Activated T-cell treated with anti-CD3 and anti-CD28 coated beads, Interleukin-2, amount 50 U/mL, for 1 hour (primary cell): Measurements from ENCODE around the gene GRPEL2.
A peak's percentile ranks its signal among the peaks of the same experiment; 100 is the strongest.

Source experiments
- DNase-seq: peaks from one replicate; pipeline ENCODE4 v3.0.0-alpha.2; 2020

The GRPEL2 gene

DNA sequence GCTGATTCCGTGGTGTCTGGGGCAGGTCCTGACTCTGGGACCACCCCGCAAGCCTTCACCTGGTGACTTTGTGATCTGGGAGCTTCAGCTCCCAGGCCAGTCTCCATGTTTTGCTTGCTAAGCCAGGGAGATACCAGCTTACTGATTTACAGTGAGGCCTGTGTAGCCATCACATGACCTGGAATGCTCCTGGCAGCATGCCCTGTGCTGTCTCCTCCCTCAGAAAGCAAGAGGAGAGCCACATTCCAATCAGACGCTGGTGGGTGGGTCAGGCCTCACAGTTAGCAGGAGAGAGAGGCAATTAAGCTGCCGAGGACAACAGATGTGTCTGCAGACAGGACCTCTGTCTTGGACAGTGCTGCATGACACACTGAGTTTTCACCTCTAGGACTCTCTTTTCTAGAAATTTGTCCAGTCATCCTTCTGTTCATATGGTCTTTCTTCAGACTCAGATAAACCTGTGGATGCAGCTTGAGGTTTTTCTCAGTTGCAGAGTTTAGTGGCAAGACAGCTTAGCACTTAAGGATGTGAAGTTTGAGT lies 24.4 kb upstream of the GRPEL2 start:
- no peak for DNase-seq

DNA sequence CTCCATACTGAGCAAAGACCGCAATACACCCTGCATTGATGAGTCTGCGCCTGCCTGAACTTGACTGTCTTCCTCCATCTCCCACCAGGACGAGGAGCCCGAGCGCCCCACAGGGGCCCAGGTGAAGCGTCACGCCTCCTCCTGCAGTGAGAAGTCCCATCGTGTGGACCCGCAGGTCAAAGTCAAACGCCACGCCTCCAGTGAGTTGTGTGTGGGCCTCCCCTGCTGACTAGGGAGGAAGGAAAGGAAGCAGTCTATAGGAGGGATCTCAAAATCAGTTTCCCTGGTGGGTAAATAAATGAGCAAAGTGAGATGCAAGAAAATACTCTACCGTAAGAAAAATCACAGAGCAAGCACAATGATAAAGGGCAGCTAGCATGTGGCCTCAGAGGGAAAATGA lies 22.8 kb upstream of the GRPEL2 start:
- DNase-seq, result no peak

DNA sequence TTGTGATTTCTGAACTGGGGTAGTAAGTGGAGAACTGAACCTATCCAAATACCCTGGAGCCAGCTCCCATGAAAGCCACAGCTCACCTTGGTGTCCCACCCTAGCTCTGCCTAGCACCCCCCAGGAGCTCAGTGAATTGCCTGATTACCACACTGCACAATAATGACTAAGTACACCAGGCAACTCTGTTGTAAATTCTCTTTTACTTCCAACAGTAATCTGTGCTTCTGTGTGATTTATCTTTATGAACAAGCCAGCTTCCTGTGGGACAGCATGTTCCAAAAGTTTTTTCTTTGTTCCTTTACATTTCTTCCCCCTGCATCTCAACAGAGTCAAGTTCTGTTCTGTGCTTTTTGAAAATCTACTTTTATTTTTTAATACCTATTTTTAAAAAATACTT lies 22.1 kb upstream of the GRPEL2 start:
- no peak for DNase-seq

DNA sequence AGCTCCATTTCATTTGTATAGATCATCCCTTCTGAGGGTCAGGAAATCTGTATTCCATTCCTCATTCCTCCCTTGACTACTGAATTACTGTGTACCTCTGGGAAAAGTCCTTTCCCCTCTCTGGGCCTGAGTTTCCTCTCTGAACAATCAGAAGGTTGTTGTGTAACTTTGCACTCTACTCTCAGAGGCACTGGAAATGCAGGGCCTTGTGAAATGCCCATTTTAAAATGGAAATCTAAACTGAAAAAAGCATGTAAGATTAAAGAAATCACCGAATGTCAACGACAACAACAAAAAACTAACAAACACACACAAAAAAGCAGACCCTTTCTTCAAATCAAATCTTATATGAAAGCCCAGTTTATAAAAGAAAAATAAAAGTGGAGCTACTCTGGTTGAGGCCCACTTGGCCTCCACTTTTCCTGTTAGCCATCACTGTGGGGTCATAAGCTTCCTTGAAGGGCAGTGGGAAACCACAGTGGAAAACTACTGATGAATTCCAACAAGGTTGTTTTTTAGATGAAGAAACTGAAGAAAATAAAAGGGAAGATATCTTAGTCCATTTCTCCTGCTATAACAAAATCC lies 21.6 kb upstream of the GRPEL2 start:
- no peak for DNase-seq

DNA sequence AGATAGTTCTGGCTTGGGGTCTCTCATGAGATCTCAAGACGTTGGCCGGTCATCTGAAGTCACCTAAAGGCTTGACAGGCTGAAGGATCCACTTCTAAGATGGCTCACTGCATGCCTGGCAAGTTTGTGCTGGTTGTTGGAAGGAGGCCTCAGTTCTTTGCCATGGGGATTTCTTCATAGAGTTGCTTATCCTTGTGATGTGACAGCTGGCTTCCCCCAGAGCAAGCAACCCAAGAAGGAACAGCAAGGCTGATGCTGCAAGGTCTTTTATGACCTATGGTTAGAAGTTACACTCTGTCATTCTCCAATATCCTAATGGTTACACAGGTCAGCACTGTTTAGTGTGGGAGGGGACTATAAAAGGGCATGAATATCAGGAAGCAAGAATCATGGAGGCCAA lies 20.7 kb upstream of the GRPEL2 start:
- DNase-seq, result no peak

DNA sequence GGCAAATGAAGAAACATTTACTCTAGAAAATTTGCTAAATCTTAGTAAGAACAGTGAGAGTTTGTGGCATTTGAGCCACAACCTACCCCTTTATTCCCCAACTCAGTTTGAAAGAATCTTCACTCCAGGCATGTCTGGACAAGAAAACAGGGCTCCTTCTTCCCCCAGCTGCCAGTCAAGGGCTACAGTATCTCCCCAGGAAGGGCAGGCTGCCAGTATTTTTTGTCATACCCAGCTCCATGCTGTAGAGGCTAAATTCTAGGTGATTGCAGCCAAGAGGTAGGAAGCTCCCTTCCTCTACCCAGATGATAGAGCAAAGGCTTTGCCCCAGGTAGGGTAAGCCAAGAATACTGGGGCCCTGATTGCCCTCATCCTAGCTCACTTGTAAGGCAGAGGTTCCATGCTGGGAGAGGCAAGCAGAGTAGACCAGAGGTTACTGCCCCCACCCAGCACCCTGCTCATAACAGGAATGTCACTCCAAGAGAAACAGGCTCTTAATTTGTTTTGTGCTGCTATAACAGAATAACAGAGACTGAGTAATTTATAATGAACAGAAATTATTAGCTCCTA lies 20.0 kb upstream of the GRPEL2 start:
- DNase-seq, result no peak

DNA sequence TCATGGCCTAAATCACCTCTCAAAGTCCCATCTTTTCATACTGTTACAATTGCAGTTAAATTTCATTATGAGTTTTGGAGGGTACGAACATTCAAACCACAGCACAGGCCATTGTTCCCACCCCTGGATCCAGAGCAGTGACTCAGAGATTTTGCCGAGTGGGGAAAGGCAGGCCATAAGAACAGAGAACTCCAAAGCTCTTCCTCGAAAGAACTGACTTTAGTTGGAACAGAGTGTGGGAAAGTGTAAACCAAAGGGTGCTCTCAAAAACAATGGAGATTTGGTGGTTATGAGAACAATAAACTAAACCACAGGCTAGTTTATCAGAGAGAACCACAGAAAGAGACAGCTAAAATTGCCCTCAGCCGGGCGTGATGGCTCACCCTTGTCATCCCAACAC lies 19.4 kb upstream of the GRPEL2 start:
- no peak for DNase-seq

DNA sequence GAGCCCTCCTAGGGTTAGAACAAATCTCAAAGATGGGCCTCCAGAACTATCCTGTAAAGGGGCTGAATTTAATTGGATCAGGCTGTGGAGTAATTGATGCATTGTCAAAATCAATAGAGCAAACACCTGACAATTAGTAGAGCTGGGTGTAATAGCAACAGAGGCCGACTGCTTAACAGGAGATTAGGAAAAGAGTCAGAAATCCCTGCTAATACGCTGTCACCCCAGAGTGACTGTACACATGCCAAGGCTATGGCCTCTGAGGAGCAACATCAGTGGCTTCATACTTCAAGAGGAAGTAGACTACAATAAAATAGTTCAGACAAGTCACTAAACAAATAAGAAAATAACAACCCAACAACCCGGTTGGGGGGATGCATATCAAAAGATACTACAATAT lies 18.7 kb upstream of the GRPEL2 start:
- DNase-seq, result no peak

DNA sequence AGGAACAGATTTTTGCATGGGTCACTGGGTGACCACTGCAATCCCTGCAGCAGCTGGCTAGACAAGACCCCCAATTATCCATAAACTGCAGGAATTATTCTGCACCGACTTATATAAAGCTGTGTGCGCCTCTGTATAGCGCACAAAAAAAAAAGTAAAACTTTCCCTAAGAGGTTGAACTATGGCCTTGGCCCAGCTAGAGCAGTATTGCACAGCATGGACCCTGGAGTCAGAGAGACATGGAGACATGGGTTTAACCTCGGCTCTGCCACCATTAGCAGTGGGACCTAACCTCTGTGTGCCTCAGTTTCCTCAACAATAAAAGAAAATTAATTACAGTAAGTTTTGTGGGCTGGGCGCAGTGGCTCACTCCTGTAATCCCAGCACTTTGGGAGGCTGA lies 17.1 kb upstream of the GRPEL2 start:
- no peak for DNase-seq

DNA sequence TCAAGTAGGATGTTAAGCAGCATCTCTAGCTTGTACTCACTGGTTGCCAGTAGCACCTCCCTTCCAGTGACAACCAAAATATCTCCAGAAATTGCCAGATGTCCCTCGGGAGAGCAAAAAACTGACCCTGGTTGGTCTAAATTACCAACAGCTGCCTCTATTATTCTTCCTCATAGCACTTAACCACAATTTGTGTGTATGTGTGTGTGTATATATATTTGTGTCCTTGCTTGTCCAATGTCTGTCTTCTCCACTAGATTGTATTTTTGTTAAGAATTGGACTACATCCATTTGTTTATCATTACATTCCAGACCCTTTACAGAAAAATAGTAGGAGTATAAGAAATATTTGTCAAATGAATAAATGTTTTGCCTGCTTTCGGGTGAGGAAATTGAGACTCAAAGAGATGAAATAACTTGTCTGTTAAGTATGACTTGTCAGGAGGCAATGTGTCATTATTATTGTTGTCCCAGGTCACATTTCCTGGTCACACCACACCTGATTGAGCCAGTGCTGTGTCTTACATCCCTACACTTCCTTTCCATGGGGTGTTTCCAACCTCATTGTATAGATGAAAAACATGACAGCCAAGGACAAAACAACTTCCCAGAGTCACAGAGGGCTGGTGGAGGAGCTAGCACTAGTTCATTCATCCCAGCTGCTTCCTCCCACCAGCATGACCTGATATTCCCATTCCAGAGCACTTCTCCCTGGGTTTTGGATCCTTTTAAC lies 11.4 kb upstream of the GRPEL2 start:
- no peak for DNase-seq

DNA sequence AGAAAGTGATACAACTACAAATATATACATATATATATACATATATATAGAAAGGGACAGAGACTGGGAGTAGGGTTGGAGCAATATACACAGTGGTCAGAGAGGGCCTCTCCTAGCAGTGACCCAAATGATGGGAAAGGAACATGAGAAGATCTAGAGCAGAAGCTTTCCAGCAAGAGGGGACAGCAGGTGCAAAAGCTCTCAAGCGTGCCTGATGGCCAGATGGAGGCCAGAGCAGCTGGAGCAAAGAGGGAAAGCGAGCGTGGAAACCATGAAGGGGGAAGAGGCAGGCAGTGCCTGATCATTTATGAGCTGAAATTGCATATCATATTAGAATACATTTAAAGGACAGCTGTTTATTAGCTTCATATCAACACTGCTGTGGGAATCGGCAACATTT lies 7.6 kb upstream of the GRPEL2 start:
- no peak for DNase-seq

DNA sequence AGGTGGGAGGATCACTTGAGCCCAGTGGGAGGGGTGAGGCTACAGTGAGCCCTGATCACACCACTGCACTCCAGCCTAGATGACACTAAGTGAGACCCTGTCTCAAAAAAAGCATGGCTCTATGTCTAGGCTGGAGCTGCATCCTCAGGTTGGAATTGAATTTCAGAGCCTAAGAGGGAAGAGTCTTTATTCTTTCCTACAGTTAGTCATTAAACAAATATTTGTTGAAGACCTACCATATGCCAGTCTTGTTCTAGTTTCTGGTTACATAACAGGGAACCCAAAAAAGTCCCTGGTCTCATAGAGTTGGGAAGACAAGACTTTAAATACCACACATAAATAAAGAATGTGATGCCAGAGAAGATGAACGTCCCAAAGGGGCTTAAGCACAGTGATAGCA lies 6.9 kb upstream of the GRPEL2 start:
- DNase-seq, result no peak

DNA sequence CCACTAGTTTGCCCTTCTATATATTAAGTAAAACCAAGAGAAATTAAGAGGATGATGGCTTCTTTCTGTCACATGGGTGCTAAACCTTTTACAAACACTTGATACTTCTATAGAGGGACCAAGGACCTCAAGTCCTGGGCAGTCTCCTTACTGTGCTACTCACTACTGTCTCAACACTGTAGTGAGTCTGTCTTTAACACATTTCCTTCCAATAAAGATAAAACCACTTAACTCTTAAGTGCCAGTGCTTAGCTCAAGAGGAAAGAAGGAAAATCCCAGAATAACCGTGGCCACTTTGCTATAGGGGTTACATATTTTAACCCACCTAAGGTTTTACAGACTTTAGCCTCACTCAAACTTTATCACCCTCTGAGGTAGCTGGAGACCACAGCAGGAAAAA lies 4.4 kb upstream of the GRPEL2 start:
- no peak for DNase-seq

DNA sequence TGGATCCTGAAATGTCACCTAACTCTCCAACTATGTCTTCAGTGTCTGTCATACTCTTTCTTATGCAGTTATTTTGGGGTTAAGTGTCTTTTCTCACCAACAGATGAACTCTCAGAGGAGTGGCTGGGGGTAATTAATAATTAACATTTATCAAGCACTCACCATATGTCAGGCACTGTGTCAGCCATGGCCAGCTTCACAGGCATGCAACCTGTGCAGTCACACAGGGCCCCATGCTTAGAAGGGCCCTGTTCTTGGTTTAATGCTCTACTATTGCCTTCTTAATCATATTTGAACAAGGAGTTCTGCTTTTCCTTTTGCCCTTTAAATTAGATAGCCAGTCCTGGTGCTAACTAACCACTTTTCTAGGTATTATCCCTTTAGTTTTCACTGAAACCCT lies 3.4 kb upstream of the GRPEL2 start:
- no peak for DNase-seq

DNA sequence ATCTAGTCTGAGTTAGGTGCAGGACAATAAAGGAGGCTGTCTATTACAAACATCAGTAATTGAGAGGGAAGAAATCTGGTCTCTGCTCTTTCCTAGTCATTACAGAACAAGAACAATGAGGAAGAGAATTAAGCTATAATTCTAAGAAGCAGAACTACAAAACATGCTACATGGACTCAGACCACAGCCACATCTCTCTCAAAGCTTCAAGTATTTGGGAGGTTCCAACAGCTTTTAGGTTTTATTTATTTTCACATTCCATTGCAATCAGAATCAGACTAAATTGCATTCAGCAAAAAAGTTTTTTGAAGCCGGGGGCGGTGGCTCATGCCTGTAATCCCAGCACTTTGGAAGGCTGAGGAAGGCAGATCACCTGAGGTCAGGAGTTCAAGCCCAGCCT lies 1.1 kb upstream of the GRPEL2 start:
- DNase-seq, result no peak

DNA sequence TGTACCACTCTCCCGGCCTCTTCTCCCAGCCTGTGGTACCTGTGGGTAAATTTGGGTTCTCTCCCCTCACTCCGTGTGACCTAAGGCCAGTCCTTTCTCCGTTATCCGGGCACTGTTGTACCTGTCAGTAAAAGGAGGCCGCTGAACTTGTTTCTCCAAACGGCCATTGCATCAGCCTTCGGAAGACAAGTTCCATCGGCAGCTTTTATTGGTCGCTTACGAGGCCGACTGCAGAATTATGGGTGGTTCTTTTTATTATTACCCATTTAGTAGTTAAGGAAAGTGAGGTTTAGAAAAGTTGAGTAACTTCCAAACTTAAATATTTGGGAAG lies 558 bp downstream of the GRPEL2 start:
- DNase-seq, result no peak

DNA sequence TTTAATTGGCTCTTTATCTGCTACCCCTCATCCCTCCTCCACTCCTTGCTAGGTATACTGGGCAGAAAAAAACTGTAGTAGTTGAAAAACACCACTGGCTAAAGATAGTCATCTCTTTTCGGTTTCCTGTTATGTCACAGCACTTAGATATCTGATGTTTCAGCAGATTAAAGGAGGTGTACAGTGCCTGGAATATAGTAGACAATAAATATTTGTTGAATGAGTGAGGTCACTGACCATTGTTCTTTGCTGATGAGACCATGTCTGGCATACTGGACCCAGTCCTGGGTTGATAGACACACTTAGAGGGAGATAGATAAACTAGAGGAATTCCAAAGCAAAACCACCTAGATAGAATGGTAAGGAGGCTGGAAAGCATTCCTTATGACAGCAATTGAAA lies 3.2 kb downstream of the GRPEL2 start:
- no peak for DNase-seq

DNA sequence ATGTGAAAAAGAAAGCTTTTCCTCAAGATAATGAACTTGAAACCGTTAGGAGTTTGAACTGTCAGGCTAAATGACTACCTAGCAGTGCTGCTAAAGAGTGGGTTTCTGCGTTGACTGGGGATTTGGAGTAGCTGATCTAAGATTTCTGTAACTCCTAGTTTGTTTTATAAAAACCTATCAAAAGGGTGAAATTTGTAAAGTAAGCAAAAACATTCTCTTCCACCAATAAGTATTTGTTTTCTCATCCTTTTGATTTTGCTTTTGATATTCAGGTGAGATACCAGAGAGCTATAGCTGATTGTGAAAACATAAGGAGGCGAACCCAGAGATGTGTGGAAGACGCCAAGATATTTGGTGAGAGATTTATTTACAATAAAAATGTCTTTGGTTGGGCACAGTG lies 4.1 kb downstream of the GRPEL2 start:
- no peak for DNase-seq

DNA sequence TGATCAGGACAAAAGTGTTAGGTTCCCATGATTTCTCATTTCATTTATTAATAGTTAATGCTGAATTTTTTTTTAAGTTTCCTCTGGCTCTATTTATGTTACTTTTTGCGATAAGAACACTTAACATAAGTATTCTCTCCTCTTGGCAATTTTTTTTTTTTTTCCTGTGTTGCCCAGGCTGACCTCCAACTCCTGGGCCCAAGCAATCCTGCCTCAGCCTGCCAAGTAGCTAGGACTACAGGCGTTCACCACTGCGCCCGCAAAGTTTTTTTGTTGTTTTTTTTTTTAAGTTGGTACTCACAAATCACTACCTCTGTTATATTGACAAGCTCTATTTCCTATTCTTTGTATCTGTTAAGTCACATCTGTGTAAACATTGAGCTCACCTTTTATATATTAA lies 6.9 kb downstream of the GRPEL2 start:
- DNase-seq, result no peak

DNA sequence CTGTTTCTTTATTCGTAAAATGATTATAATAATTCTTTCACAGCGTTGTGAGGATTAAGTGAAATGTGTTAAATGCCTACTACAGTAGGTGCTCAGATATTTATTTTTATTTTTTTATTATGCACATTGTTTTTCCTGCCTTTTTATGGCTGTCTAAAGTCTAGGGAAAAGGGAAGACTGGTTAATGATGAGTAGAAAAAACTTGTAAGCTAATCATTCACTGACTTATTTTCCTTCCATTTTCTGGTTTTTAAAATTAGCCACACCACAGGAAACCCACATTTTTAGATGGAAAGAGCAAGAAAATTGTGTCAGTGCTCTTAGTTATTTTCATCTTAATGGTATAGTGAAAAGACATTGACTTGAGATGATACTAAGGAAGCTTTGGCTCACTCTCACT lies 8.6 kb downstream of the GRPEL2 start:
- DNase-seq, result no peak

DNA sequence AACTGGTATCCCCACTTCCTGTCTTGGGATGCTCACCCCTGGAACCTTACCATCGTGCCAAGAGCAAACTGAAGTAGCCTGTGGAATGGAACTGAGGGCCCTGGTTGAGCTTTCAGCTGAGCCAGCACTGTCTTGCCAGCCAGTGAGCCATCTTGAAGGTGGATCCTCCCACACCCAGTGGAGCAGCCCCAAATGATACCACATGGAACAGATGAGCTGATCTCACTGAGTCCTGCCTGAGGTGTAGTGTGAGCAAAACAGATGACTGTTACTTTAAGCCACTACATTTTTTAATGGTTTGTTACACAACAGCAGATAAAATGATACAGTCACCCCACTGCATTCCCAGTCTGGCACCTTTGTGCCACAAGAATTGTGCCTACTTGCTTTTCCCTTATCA lies 10.4 kb downstream of the GRPEL2 start:
- DNase-seq, result no peak

DNA sequence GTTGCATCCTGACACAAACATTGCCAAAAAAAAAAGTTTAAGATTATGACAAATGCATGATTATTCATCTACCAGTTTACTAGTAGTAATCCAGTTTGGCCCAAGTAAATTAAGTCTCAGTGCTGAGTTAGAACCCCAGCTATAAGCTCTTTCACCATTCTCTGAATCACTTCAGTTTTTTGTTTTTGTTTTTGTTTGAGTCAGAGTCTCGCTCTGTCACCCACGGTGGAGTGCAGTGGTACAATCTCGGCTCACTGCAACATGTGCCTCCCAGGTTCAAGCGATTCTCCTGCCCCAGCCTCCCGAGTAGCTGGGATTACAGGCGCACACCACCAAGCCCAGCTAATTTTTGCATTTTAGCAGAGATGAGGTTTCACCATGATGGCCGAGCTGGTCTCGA lies 11.1 kb downstream of the GRPEL2 start:
- no peak for DNase-seq

DNA sequence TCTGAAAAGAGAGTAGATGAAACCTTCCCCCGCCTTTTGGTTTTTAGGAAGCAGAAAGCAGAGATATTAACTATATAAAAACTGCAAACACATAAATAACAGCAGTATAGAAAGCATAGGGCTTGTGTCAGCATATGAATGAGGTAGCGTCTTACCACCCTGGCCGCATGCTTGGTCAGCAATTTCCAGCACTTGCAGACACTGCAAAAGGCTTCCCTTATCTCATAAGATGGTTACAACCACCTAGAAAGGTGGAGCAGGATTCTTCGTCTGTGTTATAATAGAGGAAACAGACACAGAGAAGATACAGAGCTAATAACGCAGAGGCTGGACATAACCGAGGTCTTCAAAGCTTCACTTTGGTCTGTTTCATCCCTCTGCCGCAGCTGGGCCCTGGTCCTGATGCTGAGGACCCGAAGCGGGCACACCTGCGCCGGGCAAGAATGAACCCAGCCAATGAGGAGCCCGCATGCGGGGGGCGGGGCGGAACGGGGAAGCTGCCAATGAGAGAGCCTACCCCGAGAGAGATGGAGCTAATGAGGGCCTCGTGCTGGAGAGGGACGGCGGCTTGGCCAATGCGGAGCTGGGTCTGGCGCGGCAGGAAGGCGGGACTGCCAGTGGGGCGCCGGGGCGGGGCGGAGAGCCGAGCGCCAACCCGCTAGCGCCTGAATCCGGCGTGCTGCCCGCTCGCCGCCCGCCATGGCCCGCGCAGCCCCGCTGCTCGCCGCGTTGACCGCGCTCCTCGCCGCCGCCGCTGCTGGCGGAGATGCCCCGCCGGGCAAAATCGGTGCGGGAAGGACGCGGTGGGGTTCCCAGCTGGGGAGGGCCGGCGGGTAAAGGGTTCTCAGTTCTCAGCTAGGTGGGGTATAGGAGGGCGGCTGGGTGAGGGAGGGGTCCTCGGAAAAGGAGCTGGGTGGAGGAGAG lies 12.3 kb downstream of the GRPEL2 start, which contains the start of gene PCYOX1L:
Gene PCYOX1L, plus strand, starts transcription at position 677 of the 924 bp plus-strand sequence. Its CDS starts 23 bp downstream, at position 700.
- DNase-seq, result peak; percentile 90

DNA sequence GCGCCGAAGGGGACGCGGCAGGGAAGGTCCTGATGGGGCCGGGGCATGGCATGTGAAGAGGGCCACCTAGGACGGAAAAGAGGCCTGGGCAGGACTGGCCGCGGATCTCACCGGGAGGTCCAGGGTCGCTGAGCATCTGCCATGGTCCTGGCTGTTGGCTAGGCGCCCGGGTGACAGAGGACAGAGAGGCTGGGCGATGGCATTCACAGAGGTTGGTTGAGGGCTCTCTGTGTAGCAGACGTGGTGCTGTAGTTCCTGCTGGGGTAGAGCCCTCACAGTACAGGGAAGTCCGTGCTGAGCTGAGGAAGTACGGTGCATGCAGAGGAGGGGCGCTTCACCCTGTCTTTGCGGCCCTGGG lies 13.0 kb downstream of the GRPEL2 start:
- DNase-seq, result no peak
